ENCODE measurements around the gene SLC36A1.

- TF ChIP-seq CTCF (IDR thresholded peaks at IDR 0.05 in 8 of 11, conservative IDR thresholded peaks at IDR 0.05 in 3 of 11) (no peak), POLR2A (IDR thresholded peaks at IDR 0.05) (no peak)
Observed at GRCh38 chr5:151491062-151491461, 43.7 kb downstream of the SLC36A1 start.
